ENCODE measurements around the gene OR51B2.
"Not testable (repeated sequence)": the region's sequence is repeated elsewhere in the genome, so short reads cannot be mapped to it uniquely, and the experiment has no call there.

Gene OR51B2

GRCh38 chr11:5307256-5308019, 16.7 kb downstream of the OR51B2 start:
- FAIRE-seq (no peak), DNase-seq (ENCODE audit: insufficient read length, low spot score) (no peak)
- no peak for TF ChIP-seq CTCF (IDR thresholded peaks at IDR 0.05; ENCODE audit: insufficient read depth, missing control alignments)

GRCh38 chr11:5304046-5304445, 20.1 kb downstream of the OR51B2 start:
- no peak for DNase-seq (ENCODE audit: insufficient read length, low spot score)
- FAIRE-seq = no peak
- TF ChIP-seq CTCF (IDR thresholded peaks at IDR 0.05; ENCODE audit: insufficient read depth, missing control alignments) = no peak

- no peak for DNase-seq (ENCODE audit: insufficient read length, low spot score)
- FAIRE-seq = no peak
- TF ChIP-seq CTCF (IDR thresholded peaks at IDR 0.05; ENCODE audit: insufficient read depth, missing control alignments) = no peak
Observed at GRCh38 chr11:5303626-5304025, 20.5 kb downstream of the OR51B2 start.

GRCh38 chr11:5301846-5302245, 22.3 kb downstream of the OR51B2 start, which contains the start of gene OR51B4:
Gene OR51B4 (minus strand): TSS chr11:5301946. CDS start chr11:5301946, 0 bp downstream.
- FAIRE-seq (no peak), DNase-seq (ENCODE audit: insufficient read length, low spot score) (no peak)
- no peak for TF ChIP-seq CTCF (IDR thresholded peaks at IDR 0.05; ENCODE audit: insufficient read depth, missing control alignments)

GRCh38 chr11:5300251-5300650, 23.8 kb downstream of the OR51B2 start:
- no peak for DNase-seq (ENCODE audit: insufficient read length, low spot score)
- FAIRE-seq = no peak
- no peak for TF ChIP-seq CTCF (IDR thresholded peaks at IDR 0.05; ENCODE audit: insufficient read depth, missing control alignments)

- no peak for TF ChIP-seq CTCF (IDR thresholded peaks at IDR 0.05; ENCODE audit: insufficient read depth, missing control alignments)
- FAIRE-seq = no peak
- no peak for DNase-seq (ENCODE audit: insufficient read length, low spot score)
Observed at GRCh38 chr11:5298451-5298850, 25.6 kb downstream of the OR51B2 start.

GRCh38 chr11:5297721-5298323, 26.3 kb downstream of the OR51B2 start:
- no peak for TF ChIP-seq CTCF (IDR thresholded peaks at IDR 0.05; ENCODE audit: insufficient read depth, missing control alignments)
- FAIRE-seq = no peak

GRCh38 chr11:5294342-5294995, 29.6 kb downstream of the OR51B2 start:
- DNase-seq (ENCODE audit: insufficient read length, low spot score); FAIRE-seq: not testable (repeated sequence)

More at GRCh38 chr11:5297721-5298323, 26.3 kb downstream of the OR51B2 start:
- DNase-seq (ENCODE audit: insufficient read length, low spot score) = no peak

Data from D721Med (cell line).